NCI-H1105 (cell line): ENCODE data around the gene COL4A2.

Experiments
- DNase-seq: peaks from one replicate; lab custom pipeline; 2025; lab: John Stamatoyannopoulos, UW

The COL4A2 gene

GRCh38 chr13:110272227-110272626, 34.9 kb upstream of the COL4A2 start:
- DNase-seq: no peak

GRCh38 chr13:110272651-110273050, 34.4 kb upstream of the COL4A2 start:
- DNase-seq: no peak

- no peak for DNase-seq
These were observed 33.8 kb upstream of the COL4A2 start for GRCh38 chr13:110273254-110273653.

- no peak for DNase-seq
These were observed 32.4 kb upstream of the COL4A2 start for GRCh38 chr13:110274687-110275086.

- no peak for DNase-seq
These were observed 31.0 kb upstream of the COL4A2 start for GRCh38 chr13:110275931-110276552.

GRCh38 chr13:110276553-110276950, 30.5 kb upstream of the COL4A2 start:
- no peak for DNase-seq

- DNase-seq: no peak
These were observed 29.6 kb upstream of the COL4A2 start for GRCh38 chr13:110277357-110277975.

- no peak for DNase-seq
These were observed 28.2 kb upstream of the COL4A2 start for GRCh38 chr13:110278859-110279258.

GRCh38 chr13:110279684-110280083, 27.4 kb upstream of the COL4A2 start:
- no peak for DNase-seq

- DNase-seq: no peak
These were observed 26.8 kb upstream of the COL4A2 start for GRCh38 chr13:110280231-110280813.

- DNase-seq: no peak
These were observed 25.9 kb upstream of the COL4A2 start for GRCh38 chr13:110280985-110281688.

- no peak for DNase-seq
These were observed 25.3 kb upstream of the COL4A2 start for GRCh38 chr13:110281736-110282135.

- DNase-seq: no peak
These were observed 24.7 kb upstream of the COL4A2 start for GRCh38 chr13:110282316-110282841.

GRCh38 chr13:110283736-110284517, 23.2 kb upstream of the COL4A2 start:
- DNase-seq: no peak

- no peak for DNase-seq
These were observed 22.2 kb upstream of the COL4A2 start for GRCh38 chr13:110284779-110285484.

GRCh38 chr13:110285991-110286832, 20.9 kb upstream of the COL4A2 start:
- DNase-seq: no peak

- DNase-seq: no peak
These were observed 20.0 kb upstream of the COL4A2 start for GRCh38 chr13:110286833-110287819.

- DNase-seq: no peak
These were observed 17.9 kb upstream of the COL4A2 start for GRCh38 chr13:110289174-110289573.

- no peak for DNase-seq
These were observed 17.4 kb upstream of the COL4A2 start for GRCh38 chr13:110289661-110290060.
